NOMO-1 treated with DMSO at 0.1 percent for 48 hours (cell line): ENCODE measurements around the gene NUP54.

Experiments
- DNase-seq: peaks from one replicate; lab custom pipeline; 2025; ENCODE audit not compliant: unreplicated experiment; lab: John Stamatoyannopoulos, UW

NUP54 gene

GRCh38 chr4:76147454-76148141 is 599 bp downstream of the NUP54 start:
- peak; percentile 55 for DNase-seq

GRCh38 chr4:76144546-76144945 is 3.7 kb downstream of the NUP54 start:
- DNase-seq = no peak

DNA sequence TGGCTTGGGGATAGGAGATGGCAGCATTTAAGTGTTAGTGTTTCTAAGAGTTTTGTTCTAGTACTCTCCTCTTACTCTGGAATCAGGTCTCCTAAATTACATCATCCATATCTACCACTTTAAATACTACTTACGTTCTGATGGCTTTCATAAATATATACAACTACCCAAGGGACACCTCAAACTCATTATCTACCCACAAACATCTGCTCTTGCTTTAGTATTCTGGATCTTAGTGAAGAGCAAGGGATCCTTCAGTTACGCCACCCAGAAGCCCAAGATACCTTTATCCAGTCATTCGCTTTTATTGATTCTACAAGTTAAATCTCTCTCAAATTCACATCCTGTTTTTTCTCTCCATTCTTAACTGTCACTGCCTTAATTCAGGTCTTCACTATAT is 7.0 kb downstream of the NUP54 start:
- no peak for DNase-seq

- no peak for DNase-seq
These were observed 20.4 kb downstream of the NUP54 start for GRCh38 chr4:76127754-76128153.

DNA sequence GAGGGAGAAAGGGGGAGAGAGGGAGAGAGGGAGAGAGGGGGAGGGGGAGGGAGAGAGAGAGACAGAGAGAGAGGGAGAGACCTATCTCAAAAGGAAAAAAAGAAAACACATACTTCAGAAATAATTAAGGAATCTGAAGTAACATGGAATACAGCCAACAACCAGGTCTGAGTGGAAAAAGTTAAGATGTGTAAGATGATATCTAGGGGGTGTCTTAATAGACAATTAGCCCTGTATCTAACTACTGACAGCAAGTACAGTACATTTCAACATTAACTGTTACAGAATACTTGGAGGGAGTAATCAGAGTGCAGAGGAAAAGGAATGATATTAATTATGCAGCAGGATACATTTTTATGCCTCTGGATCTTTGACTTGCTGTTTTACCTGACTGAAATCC is 22.4 kb downstream of the NUP54 start:
- no peak for DNase-seq

DNA sequence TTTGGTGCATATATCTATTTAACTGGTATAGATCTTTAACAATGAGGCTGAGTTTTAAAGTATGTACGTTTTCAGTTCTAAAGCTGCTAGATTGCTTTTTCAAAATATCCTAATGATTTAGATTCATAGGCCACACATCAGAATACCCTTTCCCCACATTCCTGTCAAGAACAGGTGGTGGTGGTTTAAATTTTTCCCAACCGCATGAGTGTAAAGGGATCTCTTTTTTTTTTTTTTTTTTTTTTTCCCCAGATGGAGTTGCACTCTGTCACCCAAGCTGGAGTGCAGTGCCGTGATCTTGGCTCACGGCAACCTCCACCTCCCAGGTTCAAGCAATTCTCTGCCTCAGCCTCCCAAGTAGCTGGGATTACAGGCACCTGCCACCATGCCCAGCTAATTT is 28.0 kb downstream of the NUP54 start:
- DNase-seq = no peak

DNA sequence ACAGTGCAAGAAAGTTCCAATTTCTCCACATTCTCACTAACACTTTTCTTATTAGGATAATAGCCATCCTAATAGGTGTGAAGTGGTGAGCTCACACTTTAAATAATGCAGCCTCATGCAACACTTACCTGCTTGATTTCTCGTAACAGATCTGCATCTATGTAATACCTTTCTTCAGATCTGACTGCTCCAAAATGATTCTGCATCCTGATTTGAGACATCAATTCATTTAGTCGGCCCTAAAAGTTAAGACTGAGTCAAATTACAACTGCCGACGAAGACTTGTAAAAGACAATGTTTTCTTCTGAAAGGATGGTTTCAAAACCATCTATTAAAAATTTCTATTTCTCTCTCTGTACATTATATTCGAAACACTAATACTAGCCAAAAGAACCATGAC is 30.7 kb downstream of the NUP54 start:
- DNase-seq = no peak

DNA sequence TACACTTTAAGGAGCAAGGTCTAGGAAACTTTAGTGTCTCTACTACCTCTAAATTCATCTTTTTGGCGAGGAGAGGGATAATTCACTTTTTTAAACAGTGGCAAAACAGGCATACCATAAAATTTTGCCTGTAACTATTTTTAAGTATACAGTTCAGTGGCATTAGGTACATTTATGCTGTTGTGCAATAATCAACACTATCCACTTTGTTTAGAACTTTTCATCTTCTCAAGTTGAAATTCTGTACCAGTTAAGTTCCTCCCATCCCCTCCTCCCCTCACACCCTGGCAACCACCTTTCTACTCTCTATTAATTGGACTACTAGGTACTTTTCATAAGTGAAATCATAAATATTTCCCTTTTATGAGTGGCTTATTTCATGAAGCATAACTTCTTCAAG is 31.4 kb downstream of the NUP54 start:
- DNase-seq = no peak

- peak; percentile 78 for DNase-seq
These were observed 39.6 kb downstream of the NUP54 start for GRCh38 chr4:76108467-76109181.

DNA sequence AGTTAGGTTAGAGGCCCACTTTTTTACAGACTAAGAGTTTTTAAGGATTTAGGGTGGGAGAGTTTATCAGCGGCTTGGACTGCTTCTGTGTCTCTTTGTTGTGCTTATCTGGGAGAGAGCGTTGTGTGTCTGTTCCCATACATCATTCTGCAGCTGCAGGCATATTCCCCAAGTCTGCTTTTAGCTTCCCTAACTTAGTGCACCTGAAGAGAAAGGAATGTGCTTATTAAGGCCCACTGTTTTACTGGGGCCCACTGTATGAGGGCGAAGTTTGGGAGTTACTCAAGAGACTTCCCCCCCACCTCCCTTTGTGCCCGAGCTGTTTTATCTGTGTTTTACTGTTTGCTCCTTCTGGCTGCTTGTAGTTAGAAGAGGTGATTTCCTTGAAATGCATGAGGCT is 41.8 kb downstream of the NUP54 start:
- no peak for DNase-seq

- no peak for DNase-seq
These were observed 42.5 kb downstream of the NUP54 start for GRCh38 chr4:76105652-76106051.

GRCh38 chr4:76096076-76096475 is 52.1 kb downstream of the NUP54 start:
- no peak for DNase-seq

- DNase-seq = no peak
These were observed 52.6 kb downstream of the NUP54 start for GRCh38 chr4:76095568-76095967.

DNA sequence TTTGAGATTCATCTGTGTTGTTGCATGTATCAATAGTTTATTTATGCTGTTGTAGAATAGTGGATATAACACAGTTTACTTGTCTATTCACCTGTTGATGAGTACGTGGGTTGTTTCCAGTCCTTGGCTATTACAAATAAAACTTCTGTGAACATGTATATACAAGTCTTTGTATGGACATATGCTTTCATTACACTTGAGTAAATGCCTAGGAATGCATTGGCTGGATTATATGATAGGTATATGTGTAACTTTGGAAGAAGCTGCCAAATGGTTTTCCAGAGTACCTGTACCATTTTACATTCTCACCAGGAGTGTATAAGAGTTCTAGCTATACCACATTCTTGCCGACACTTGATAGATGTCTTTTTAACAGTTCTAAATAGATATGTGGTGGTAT is 57.1 kb downstream of the NUP54 start:
- DNase-seq = no peak

- peak; percentile 99 for DNase-seq
These were observed 57.9 kb downstream of the NUP54 start for GRCh38 chr4:76090241-76090691.

- DNase-seq = no peak
These were observed 59.5 kb downstream of the NUP54 start for GRCh38 chr4:76088719-76089118.

GRCh38 chr4:76087007-76087769 is 61.0 kb downstream of the NUP54 start:
- peak; percentile 65 for DNase-seq

DNA sequence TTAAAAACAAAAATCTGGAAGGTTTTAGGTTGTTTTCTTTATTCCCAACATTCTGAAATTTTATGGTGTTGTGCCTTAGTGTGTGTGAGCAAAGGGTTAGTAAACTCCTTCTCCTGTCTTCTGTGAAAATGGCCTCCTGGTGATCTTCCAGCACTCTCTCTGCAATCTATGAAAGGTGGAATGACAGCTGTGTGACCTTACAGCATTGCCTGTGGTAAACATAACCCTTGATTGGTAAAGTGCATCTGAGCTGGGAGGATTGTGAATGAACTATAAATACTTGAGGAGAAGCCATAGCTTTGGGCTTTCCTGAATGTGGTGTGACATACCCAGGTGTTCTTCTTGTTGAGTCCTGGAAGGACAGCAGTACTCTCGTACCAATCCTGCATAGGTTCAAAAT is 63.7 kb downstream of the NUP54 start:
- DNase-seq = no peak

DNA sequence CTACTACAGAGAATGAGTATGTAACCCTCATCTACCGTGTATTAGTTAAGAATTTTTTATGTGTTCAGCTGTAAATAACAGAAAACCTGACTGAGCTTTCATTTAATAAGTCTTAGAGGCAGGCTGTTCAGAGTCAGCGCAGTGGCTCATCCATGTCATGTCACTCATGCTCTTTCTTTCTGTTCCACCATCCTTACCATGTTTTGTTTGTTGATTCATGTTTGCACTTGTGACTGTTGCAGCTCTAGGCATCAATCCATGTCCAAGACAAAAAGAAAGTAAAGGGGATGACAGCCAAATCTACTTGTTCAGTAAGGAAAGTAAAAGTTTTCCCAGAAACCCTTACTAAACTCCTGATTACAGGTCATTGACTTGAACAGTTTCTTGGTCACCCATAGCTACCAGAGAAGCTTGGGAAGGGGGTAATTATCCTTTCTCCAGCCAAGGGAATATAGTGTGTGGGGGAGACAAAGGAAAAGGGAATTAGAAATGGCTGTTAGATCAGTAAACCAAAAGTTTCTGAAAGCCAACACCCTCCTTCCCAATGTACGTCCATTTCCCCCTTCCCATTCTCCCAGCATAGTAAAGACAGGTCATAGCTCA is 64.7 kb downstream of the NUP54 start:
- no peak for DNase-seq

GRCh38 chr4:76078033-76078613 is 70.1 kb downstream of the NUP54 start:
- DNase-seq = no peak

GRCh38 chr4:76074993-76075600 is 73.1 kb downstream of the NUP54 start:
- no peak for DNase-seq
